H7 (cell line): ENCODE data around the gene NAV1. TPM values are rescaled to one million over a fixed set of nuclear protein-coding genes. Genes with fewer than 3 reads are reported as not detected.

ENCODE experiments used
- DNase-seq: peaks from one replicate; pipeline ENCODE4 v3.0.0; 2012
- H3K27me3 ChIP-seq: 2 replicates; pipeline ENCODE4 v1.6.0; 2011; ENCODE audit warnings: mild to moderate bottlenecking, low read length; ENCODE audit not compliant: control insufficient read depth, insufficient read depth
- H3K36me3 ChIP-seq: replicated peaks from 2 replicates; pipeline ENCODE4 v1.5.1; 2011; ENCODE audit warnings: low read length; ENCODE audit not compliant: control insufficient read depth, insufficient read depth
- H3K4me3 ChIP-seq: 2 replicates; pipeline ENCODE4 v1.5.1; 2011; ENCODE audit warnings: low read depth, mild to moderate bottlenecking, control low read depth, low read length, moderate library complexity; ENCODE audit not compliant: insufficient read depth
- total RNA-seq: library from RNA; depleted of rRNA; stranded (reverse); fragments of >200 nt; shearing (Covaris generic); gene quantifications from 2 replicates; pipeline ENCODE4 v1.2.3, GENCODE V29; 2014

Gene NAV1
- total RNA-seq, 1 experiment from 2014 or later: 13.2 TPM

DNA sequence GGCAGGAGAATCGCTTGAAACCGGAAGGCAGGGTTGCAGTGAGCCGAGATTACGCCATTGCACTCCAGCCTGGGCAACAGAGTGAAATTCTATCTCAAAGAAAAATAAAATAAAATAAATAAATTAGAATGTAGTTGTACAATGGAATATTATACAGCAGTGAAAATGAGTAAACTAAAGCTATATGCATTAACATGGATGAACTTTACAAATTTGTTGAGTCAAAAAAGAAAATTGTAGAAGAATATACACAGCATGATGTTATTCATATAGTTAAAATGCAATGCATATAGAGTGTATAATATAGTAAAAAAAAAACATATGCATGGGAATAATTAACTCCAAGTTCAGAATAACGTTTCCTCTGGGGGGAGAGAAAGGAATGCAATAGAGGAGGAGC lies 11.0 kb upstream of the NAV1 start:
- H3K36me3 ChIP-seq: no peaks in the 10 kb centered on the region
- DNase-seq: no peak
- no peak overlapping the region for H3K4me3 ChIP-seq
- H3K27me3 ChIP-seq: no peaks in the 10 kb centered on the region; the same call in 1 of the 2 replicates

DNA sequence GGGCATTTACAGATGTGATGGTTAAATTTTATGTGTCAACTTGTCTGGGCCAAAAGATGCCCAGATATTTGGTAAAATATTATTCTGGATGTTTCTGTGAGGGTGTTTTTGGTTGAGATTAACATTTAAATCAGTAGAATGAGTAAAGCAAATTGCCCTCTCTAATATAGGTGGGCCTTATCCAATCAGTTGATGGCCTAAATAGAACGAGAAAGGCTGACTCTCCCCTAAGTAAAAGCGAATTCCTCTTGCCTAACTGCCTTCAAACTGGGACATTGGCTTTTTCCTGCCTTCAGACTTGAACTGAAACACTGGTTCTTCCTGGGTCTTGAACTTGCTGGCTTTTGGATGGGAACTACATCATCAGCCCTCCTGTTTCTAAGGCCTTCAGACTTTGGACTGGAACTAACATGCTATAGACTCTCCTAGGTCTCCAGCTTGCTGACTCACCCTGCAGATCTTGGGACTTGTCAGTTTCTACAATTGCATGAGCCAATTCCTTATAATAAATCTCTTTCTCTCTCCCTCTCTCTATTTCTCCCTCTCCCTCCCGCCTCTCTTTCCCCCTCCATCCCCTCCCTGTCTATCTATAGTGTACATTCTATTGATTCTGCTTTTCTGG lies 10.2 kb upstream of the NAV1 start:
- no peak for DNase-seq
- Histone ChIP-seq H3K27me3 (no peaks in the 10 kb centered on the region; the same call in 1 of the 2 replicates), H3K4me3 (no peak overlapping the region), H3K36me3 (no peaks in the 10 kb centered on the region)

DNA sequence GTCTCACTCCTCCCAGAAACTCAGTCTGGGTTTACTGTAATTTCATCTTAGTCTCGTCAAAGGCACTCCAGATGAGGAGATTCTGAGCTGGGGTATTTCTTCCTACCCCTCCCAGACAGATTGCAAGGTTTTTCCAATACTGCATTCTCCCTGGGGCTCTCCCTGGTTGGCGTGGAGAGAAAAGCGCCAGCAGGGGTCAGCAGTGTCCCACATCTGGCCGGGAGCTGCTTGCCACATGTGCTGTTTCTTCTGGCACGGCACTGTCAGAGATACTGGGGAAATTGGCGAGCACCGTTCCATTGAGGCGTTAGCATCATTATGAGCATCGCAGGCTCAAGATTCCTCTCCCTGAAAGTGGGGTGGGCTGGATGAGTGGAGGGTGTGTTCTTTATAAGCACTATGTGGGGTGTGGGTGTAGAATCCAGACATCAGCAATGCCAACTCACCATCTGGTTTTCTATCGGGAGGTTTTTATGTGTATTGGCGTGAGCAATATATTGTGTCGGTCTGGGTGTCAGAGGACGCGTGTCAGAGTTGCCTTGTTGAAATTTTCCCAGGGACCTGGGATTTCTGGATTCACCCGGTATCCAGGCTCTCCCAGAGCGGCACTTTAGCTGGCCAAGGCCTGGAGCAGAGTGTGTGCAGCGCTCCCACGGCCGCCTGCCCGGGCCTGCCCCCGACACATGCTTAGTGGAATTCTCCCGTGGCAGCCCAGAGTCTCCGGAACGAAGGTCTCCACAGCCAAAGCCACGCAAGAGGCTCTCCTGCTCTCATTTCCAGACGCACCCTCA lies 8.0 kb upstream of the NAV1 start:
- Histone ChIP-seq H3K4me3 (no peak overlapping the region), H3K36me3 (no peaks in the 10 kb centered on the region), H3K27me3 (peaks cover 2% of the 10 kb centered on the region; the same call in 1 of the 2 replicates)
- DNase-seq: peak; percentile 90

DNA sequence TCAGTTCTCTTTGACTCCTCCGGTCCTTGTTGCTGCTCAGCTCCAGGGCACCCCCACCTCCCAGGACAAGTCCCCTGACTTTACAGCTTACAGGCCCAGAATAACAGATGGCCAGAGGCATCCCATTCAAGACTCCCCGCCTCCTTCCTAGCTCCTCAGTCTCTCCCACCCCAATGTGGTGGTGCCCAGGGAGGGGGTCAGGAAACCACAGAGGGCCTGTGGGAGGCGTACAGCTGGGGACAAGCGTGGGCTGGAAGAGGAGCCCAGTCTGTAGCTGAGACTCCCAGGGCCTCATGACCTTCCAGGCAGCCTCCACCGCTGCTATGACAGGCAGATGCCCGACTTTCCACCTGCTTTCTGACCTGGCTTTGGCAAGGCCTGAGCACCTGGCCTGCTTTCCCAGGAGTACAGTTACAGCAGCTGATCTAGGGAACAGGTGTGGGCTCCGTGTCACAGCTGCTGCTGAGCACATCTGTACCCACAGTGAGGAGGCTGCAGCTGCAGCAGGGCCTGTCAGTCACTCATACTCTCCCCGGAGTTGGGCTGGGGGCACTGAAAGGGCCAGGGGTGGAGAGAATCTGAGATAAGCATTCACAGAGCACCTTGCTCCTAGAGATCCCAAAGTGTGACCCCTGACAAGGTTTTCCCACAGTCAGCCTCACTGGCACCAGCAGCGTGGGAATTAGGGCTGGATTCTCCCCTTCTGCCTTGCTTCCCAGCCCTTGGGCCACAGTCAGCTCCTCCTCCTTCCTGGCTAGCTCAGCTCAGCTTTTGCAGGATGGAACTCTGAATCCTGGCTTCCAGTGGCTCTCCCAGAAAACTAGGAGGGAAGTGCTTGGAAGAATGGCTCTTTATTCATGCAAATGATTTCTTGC lies 7.1 kb upstream of the NAV1 start:
- no peak for DNase-seq

DNA sequence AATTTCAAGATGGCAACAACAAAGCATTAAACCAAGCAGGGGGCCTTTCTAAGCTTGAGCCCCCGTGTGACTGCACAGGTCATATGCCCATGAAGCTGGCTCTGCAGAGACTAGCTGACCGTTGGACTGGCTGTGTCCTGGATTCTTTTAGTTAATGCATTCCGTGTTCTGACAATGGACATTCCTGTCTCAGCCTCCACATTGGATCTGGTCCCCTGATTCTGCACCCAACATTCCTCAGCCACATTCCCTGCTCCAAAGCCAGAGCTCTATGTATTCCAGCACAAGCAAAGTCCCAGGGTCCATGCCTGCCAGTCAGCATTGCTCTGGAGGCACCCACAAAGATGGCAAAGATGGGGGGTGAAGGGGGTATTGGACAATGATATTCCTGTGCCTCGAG lies 5.1 kb upstream of the NAV1 start:
- no peak for DNase-seq
- H3K4me3 ChIP-seq: no peak overlapping the region
- H3K27me3 ChIP-seq: peaks cover 23% of the 10 kb centered on the region
- H3K36me3 ChIP-seq: no peaks in the 10 kb centered on the region

More for the DNA sequence above, 7.1 kb upstream of the NAV1 start:
- no peak overlapping the region for H3K4me3 ChIP-seq
- H3K36me3 ChIP-seq: no peaks in the 10 kb centered on the region
- H3K27me3 ChIP-seq: peaks cover 6% of the 10 kb centered on the region

DNA sequence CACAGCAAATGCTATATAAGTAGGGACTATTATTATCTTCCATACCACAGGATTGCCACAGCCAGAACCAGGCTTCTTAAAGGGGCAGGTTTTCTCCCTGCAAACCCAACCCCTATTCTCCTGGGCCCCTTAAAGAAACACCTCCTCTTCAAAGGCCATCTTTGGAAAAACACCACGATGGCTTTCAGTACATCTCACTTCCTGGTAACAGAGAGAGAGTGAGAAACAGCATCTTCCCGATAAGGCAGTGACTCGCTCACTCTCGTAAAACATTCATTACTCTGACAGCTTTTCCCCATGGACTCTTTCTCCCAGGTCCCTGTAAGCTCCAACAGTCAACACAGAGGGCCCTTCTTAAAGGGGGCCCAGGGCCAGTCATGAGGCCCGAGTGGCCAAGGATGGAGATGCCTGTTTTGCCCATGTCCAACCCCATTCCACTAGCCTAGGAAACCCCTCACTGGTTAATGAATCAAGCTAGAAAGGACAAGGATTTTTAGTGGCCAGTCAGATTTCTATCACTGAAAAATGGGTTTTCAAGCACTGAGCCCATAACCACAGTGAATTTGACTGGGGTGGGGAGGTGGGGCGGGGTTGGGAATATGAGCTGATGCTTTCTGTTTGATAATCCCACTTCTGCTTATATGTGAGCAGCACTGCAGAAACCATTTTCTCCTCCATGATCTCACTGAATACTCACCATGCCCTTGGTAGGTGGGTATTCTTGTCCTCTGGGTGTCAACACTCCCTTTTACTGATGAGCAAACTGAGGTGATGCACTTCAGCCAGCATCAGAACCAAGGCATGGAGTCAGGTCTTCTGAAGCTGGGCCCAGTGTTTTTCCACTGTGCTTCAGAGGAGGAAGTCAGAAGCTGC lies 3.6 kb upstream of the NAV1 start:
- Histone ChIP-seq H3K36me3 (no peaks in the 10 kb centered on the region), H3K4me3 (no peak overlapping the region), H3K27me3 (peaks cover 38% of the 10 kb centered on the region)
- no peak for DNase-seq

DNA sequence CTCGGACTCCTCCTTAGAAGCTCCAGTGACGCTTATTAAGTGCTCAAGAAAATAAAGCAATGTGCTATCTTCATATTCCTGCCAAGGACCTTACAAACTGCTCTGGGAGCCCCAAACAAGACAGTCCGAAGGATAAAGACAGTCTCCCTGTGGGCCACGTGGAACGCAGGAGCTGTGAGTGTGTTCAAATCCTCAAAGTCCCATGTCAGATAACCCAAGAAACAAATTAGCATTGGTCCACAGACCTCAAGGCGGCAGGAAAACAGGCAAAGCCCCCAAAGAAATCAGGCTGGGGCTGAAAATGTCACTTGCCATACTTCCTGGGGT lies 3.0 kb upstream of the NAV1 start:
- no peak overlapping the region for H3K4me3 ChIP-seq
- DNase-seq: no peak
- H3K36me3 ChIP-seq: no peaks in the 10 kb centered on the region
- peaks cover 44% of the 10 kb centered on the region for H3K27me3 ChIP-seq

DNA sequence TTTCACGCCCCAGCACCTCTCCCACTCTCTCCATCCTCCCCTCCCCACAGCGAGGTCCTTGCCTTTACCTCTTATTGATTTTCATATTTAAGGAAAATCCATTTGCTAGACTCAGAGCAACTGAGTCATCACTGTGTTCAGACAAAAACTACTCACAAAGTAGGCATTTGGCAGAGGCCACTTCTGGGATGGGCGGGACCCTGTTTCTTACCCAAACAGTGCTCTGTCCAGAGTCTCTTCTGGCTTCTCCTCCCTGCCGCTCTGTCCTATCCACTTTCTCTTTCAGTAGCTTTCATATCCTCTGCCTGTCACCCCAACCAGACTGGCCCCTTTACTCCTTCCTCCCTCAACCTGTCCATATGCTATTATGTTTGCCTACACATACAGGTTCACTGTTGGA lies 2.4 kb upstream of the NAV1 start:
- Histone ChIP-seq H3K27me3 (peaks cover 48% of the 10 kb centered on the region), H3K36me3 (no peaks in the 10 kb centered on the region), H3K4me3 (no peak overlapping the region)
- DNase-seq: no peak

DNA sequence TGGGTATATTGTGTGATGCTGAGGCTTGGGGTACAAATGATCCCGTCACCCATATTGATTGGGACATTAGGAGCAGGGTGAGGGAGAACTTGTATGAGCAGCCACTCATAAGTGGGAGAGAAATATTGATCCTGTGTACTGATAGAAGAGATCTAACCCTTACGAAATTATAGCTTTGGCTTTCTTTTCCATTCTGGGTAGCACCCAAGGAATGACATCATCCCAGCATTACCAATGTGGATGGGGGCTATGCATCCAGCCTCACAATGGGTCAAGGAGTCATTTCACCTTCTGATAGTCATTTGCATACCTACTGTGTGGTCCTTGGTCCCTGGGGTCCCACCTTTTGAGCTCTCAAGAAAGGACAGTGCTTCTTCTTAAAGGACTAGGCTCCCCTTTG lies 1.9 kb upstream of the NAV1 start:
- H3K27me3 ChIP-seq: peaks cover 48% of the 10 kb centered on the region

DNA sequence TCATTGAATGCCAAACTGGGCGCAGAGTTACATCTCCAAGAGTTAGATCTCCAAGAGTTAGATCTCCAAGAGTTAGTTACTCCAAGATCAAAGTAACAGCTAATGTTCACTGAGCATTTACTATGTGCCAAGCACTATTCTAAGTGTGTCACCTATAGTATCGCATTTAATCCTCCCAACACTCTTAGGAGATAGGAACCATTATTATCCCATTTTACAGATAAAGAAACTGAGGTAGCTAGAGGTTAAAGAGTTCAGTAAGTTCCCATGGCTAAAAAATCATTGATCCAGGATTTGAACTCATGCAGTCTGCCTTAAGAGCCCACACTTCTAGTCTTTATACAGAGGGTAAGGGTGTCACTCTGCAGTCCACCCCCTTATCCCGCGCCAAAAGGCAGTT lies 1.5 kb upstream of the NAV1 start:
- no peak for DNase-seq
- Histone ChIP-seq H3K4me3 (no peak overlapping the region), H3K27me3 (peaks cover 48% of the 10 kb centered on the region), H3K36me3 (no peaks in the 10 kb centered on the region)

More for the DNA sequence above, 1.9 kb upstream of the NAV1 start:
- no peaks in the 10 kb centered on the region for H3K36me3 ChIP-seq
- H3K4me3 ChIP-seq: no peak overlapping the region
- no peak for DNase-seq

DNA sequence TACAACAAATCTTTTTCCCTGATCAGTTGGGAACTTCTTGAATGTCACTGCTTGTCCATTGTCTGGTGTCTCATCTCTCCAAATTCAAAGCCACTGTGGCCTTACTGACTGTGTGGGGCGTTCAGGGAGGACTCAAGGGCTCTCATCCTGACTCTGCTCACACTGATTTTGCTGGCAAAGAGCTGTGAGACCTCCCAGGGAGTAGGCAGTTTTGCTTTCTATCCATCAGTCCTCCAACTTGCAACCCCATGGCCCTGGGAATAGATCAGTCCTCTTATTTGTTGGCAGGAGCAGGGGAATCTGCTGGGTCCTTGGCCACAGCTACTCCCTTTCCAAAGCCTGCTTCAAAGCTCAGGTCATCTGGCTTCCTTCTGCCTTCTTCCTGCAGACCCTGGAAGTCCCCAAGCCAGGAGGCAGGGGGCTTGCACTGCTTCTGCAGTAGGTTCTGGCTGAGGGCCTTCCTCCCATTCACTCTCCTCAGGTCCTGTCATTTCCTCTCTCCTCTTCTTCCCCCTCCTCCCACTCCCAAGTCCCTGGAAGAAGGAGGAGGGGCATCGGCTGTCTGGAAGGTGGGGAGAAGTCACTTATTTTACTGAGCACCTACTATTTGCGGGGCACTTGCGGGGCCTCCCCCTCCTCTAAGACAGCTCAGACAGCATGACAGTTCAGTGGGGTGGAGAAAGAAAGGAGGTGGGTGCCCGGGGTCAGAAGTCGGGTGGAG lies 876 bp upstream of the NAV1 start:
- Histone ChIP-seq H3K36me3 (no peaks in the 10 kb centered on the region), H3K4me3 (peak overlapping the region; percentile 73), H3K27me3 (peaks cover 48% of the 10 kb centered on the region)
- DNase-seq: peak; percentile 69

DNA sequence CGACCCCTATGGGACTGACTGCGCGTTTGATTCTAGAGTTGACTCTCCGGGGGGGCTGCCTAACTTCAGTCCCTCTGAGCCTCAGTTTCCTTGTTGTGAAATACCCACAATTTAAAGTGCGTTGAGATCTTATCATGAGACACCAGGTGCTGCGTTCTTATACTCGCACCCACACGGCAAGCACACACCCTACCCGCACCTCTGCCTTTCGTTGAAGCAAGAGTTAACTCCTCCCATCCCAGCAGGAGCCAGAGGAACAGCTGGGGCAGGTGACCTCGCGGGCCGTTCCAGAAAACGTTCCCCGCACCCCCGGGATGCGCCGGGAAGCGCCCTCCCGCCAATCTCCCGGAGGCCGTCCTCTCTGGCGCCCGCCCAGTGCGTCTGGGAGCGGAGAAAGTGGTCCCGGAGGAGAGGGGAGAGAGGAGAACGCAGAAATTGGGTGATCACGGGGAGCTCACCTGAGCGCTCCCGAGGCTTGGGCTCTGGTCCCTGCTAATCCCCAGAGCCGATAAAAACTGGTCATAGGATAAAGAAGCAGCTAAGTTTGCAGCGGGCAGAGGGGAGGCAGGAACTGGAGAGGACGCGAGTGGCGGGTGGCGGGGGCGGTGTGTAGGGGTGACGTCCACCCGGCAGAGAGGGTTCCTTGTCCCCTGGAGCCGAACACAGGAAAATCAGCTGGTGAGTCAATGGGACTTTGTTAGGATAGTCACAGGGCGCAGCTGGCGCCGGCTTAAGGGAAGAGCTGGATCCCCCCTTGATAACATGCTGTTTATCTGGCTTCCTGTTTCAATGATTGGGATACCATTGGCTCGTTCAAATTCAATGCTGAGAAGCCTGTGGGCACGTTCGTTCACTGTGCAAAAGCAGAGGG lies 869 bp downstream of the NAV1 start:
- DNase-seq: peak; percentile 79
- H3K4me3 ChIP-seq: peak overlapping the region; percentile 73

More for the DNA sequence above, 869 bp downstream of the NAV1 start:
- Histone ChIP-seq H3K27me3 (peaks cover 46% of the 10 kb centered on the region), H3K36me3 (no peaks in the 10 kb centered on the region)
